NAMALWA (cell line): ENCODE data around the gene FBRSL1.

Experiments used
- DNase-seq: peaks from one replicate; pipeline ENCODE4 v3.0.0-alpha.2; 2015; ENCODE audit warnings: low spot score

FBRSL1 gene

DNA sequence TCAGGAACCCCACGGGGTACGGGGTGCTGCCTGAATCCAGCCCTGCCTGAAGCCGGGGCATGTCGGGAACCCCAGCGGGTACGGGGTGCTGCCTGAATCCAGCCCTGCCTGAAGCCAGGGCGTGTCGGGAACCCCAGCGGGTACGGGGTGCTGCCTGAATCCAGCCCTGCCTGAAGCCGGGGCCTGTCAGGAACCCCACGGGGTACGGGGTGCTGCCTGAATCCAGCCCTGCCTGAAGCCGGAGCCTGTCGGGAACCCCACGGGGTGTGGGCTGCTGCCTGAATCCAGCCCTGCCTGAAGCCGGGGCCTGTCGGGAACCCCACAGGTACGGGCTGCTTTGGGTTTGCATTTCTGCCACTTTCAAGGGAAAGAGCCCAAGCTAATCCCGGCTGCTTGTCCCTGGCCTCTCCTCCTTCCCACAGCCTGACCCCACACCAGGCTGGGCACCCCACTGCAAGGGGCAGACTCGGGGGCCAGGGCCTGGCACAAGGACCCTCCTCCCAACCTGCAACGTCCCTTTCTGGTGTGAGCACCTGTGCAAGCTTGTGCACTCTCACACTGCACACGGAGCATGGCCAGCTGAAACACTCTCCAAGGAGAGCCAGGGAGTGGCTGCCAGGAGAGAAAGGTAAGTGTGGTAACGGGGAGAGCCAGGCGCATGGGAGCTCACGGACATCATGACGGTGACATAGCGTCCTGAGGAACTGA is 5.6 kb upstream of the FBRSL1 start:
- no peak for DNase-seq

DNA sequence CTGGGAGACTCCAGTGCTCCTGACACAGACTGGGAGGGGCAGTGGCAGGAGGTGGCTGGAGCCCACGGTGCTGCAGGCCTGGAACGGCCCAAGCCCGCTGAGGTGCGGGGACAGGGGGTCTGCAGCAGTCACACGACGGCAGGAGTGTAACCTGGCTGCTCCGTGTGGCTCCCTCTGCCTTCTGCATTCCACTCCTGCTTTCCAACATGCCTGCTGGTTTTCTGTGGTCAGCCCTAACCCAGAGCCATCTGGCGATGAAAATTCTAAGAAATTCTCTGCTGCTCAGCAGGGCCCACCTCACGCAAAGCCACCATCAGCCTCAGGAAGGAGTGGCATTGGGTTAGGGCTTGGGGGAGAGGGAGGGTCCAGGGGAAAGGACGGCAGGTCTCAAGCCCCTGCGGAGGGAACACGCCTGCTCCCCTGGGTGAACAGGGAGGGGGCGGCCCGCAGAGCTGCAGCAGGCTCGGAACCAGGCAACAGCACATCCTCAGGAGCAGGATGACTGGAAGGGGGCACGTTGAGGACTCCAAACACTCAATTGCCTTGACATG is 5.0 kb upstream of the FBRSL1 start:
- no peak for DNase-seq

GRCh38 chr12:132485619-132486018 is 4.3 kb upstream of the FBRSL1 start:
- DNase-seq: no peak

DNA sequence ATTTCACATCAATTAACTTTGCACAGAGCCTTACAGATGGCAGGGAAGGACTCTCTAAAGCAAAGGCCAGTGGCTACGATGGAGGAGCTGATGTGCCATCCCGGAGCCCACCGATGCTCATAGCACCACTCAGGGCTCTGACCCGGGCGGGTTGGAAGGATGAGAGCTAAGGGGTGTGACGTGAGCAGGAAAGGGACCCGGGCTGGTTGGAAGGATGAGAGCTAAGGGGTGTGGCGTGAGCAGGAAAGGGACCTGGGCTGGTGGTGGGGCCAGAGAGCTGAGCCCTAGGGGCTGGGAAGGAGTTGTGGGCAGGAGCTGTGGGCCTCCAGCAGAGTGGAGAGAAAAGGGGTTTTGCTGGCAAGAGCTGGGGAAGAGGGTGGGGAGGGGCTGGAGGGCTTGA is 3.8 kb upstream of the FBRSL1 start:
- DNase-seq: no peak

GRCh38 chr12:132486576-132486975 is 3.4 kb upstream of the FBRSL1 start:
- no peak for DNase-seq

- no peak for DNase-seq
Observed at GRCh38 chr12:132487311-132487741, 2.6 kb upstream of the FBRSL1 start.

GRCh38 chr12:132488127-132489077 is 1.5 kb upstream of the FBRSL1 start:
- no peak for DNase-seq

DNA sequence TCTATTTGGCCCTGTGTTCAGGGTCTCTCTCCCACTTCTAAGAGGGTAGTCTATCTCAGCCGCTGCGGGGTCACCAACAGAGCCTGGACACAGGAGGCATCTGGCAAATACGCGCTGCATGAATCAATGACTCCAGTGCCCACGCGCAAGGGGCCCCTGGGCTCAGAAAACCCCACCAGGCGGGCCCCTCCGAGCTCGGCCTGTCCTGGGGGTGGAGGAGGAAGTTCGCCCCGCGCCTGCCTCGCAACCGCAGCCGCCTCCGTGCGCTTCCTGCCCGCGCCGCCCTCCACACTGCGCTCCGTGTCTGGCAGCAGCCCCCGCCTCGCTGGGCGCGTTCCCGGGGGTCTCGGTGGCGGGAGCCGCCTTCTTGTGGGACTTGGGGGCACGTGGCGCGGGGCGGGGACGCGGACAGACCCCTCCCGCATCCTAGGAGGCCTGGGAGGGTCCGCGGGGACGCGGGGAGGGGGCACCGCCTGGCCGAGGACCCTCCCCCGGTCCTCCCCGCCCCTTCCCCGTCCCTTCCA is 811 bp upstream of the FBRSL1 start:
- DNase-seq: peak; percentile 57

GRCh38 chr12:132490422-132491137 is 629 bp downstream of the FBRSL1 start:
- no peak for DNase-seq

DNA sequence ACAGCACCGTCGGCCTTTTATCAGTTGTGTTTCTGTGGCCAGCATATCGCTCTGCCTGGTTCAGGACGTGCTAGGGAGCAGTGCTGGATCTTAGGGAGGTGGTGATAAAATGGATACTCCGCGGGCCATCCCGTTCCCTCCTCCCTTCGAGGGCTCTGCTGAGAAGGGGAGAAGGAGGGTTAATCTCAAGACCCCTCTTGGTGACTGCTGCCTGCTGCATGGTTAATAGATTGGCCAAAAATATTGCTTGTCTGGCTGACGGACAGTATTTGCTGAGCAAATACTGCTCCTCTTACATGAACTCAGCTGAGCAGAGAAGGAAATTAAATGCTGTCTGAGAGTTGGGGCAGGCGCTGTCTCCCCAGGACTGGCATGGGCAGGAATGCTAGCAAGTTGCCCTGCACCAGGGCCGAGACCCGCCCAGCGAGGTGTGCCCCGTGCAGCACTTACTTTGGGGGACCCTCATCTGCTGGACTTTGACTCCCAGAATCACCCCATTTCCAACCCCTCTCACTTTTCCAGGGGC is 1.2 kb downstream of the FBRSL1 start:
- DNase-seq: no peak

DNA sequence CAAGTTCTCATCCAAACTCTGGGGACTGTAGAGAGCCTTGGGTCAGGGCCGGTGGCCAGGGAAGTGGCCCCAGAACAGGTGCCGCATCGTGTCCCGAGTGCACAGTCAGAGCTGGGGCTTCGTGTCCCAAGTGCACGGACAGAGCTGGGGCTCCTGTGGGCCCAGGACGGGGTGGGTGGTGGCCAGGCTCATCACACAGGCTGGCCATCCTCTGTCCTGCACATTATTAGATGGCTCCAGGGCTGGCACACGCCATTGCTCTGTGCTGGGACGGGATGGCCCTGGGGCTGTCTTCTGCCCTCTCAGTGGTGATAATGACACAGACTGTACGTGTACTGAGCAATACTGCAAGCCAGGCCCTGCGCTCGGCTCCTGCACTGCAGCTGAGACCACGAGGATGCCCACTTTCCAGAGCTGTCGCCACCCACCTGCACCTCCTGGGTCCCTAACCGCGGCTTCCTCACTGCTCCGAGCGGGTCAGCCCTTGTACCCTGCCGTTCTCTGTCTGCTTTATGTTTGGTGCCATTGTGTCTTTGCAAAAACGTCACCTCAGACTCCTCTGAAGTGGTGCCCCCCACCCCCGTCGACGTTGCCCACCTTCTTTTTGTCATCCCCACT is 1.9 kb downstream of the FBRSL1 start:
- no peak for DNase-seq

DNA sequence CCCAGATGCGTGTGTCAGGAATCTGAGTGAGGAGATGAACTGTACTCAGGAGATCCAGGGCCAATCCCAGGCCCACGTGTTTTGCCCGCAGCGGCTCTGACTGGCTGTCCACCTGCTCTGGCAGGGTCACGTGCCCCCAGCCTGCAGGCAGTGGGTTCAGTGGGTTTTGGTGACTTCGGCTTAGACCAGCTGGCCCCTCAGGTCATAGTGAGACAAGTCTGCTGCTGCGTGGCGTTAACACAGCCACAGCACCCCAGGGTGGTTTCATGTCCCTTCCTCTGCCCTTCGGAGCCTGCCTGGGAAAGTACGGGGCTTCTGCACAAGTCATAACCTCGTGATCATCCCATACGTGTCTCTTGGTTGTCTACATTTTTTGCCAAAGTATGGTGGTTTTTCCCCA is 2.6 kb downstream of the FBRSL1 start:
- no peak for DNase-seq

DNA sequence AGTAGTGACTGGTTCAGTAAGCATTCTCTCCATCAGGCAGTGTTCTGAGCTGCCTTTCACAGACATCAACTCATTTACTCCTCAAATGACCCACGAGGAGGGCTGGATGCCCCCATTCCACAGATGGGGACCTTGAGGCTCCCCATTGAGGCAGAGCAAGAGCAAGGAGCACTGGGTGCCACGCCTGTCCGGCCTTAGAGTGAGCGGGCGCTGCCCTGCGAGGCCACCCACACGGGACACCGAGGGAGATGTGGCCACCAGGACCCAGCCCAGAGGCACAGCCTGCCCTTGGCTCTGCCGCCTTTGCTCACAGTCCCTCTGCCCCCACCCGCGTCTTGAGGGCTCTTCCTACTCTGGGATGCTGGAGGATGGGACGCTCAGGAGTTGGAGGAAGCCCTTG is 3.0 kb downstream of the FBRSL1 start:
- no peak for DNase-seq

DNA sequence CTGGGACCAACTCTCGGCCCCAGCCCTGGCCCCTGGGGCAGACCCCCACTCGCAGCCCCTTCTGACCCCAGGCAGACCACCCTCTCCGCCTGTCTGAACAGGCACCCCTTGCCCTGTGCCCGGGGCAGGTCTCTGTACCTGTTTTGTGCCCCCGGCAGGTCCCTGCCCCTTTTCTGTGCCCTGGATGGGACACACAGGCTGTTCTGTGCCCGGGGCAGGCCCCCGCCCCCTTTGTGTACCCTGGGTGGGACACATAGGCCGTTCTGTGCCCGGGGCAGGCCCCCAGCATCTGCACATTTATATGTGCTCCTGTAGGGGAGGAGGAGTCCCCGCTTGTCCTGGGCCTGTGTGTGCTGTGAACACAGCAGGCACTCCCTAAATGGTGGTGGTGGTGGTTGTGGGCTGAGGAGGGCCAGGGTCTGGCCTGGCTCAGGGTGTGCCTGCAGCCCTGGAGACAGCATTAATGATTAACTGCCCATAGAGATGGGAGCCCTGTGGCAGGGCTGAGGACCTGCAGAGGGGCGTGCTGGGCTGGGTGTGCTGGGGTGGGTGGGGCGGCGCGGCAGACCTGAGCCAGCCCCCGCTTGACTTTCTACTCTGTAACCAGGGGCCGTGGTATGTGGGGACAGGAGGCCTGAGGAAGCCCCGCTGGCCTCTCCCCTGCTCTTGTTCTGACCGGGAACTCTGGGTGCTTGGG is 3.7 kb downstream of the FBRSL1 start:
- DNase-seq: no peak

DNA sequence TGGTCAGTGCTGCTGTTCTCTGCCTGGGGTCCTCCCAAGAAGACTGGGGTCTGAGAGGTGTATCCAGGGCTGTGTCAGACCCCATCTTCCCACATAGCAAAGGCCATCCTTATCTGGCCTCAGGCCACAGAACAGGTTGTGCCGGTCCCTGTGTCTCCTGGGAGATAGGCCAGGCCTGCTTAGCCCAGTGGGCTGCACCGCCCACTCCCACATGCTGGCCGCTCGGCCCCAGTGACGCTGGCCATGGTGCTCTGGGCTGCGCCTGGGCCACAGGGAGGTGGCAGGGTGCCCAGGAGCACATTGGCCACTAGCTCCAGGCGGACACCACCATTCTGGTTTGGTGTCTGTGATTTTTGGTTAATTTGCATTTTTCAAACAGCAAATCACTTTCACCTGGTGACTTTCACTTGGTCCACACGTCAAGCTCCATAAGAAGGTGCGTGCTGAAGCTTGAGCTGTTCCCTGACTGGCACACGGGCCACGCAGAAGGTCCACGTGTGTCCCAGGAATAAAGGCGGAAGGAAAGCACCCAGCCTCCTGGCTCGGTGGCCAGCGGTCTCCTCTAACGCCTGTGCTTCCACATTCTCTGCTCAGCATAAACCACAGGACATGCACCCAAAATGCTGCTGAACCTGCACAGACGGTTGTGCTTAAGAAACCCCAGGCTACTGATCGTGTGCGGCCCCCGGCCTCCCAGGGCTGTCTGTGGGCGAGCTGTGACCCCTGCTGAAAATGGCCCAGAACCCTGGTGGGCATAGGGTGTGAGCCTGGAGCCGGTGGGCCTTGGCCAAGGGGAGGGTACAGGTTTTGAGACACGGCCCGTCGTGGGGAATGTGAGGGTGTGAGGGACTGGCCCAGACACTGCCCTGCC is 4.6 kb downstream of the FBRSL1 start:
- no peak for DNase-seq

DNA sequence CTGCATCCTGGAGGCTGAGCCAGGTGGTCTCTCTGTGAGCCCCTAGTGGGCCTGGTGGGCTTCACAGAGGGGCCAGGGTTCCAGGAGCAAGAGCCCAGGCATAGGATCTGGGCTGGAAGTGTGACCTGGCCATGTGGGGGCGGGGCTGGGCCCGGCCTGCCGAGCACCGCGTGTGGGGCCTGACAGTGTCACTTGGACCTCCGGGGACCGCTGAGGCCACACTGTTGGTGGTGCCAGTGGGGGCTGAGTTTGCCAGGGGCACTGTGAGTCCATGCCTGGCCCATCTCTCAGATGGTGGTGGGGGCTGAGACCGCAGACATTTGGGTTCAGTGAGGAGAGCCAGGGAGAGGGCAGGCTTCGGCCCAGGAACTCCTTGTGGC is 5.2 kb downstream of the FBRSL1 start:
- DNase-seq: no peak

DNA sequence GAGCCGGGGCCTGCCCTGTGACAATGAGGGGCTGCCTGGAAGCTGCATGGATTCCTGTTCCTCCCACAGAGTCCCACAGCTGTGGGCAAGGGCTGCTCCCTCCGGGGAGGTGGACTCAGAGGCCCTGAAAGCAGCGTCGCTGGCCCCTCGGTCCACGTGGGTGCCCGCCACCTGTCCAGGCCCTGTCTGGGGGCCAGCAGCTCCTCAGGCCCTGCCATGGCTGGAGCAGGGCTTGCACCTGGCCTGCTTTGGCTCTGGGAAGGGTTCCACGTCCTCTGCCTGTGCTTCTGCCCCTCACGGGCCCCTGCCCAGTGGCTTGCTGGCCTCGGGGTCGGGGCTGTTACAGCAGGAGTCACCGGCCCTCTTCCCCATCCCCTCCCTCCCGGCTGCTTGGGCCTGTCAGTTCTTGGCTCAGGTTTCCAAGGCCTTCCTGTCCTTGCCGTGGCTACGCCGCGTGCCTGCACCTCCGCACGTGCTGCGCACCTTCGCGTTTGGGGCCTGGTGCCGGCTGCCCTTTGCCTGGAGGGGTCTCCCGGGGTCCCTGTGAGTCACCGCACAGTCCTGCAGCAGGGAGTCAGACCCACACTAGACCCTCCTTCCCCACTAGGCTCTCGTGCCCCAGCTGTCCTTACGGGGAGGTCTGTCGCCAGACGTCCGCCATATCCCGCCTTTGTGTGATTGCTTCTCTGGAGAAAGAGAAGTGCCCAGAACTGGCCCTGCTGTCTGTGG is 5.8 kb downstream of the FBRSL1 start:
- no peak for DNase-seq

- DNase-seq: no peak
Observed at GRCh38 chr12:132496358-132496669, 6.4 kb downstream of the FBRSL1 start.

GRCh38 chr12:132496710-132497109 is 6.8 kb downstream of the FBRSL1 start:
- no peak for DNase-seq
